Loucy (cell line): ENCODE data around the gene CEACAM7.
"Not testable (repeated sequence)": the region's sequence is repeated elsewhere in the genome, so short reads cannot be mapped to it uniquely, and the experiment has no call there.

Source experiments
- H2AFZ ChIP-seq: fragments of 200-600 bp; sonication (generic); 2 replicates; pipeline ENCODE4 v1.6.0; 2016; ENCODE audit warnings: antibody characterized with exemption, mild to moderate bottlenecking, low read length, moderate library complexity
- H3F3A ChIP-seq: fragments of 200-600 bp; 2 replicates; pipeline ENCODE4 v1.6.0; 2016; ENCODE audit warnings: antibody characterized with exemption, low read depth, mild to moderate bottlenecking
- H3K27me3 ChIP-seq: fragments of 200-600 bp; sonication (generic); 2 replicates; pipeline ENCODE4 v1.6.1; 2014; ENCODE audit warnings: low read length, mild to moderate bottlenecking; ENCODE audit not compliant: insufficient read depth, poor library complexity, severe bottlenecking
- H3K36me3 ChIP-seq: fragments of 200-600 bp; sonication (generic); 2 replicates; pipeline ENCODE4 v1.6.1; 2016; ENCODE audit warnings: low read length; ENCODE audit not compliant: insufficient read depth
- H3K4me1 ChIP-seq: fragments of 200-600 bp; sonication (generic); 2 replicates; pipeline ENCODE4 v1.5.1; 2014; ENCODE audit warnings: low read length, mild to moderate bottlenecking; ENCODE audit not compliant: insufficient read depth, poor library complexity, severe bottlenecking
- H3K4me2 ChIP-seq: fragments of 200-600 bp; sonication (generic); 2 replicates; pipeline ENCODE4 v1.6.0; 2014; ENCODE audit warnings: antibody characterized with exemption, low read length, low read depth, mild to moderate bottlenecking; ENCODE audit not compliant: poor library complexity, severe bottlenecking
- H3K4me3 ChIP-seq: fragments of 200-600 bp; sonication (generic); 2 replicates; pipeline ENCODE4 v1.5.1; 2014; ENCODE audit warnings: low read length, mild to moderate bottlenecking, mixed read lengths; ENCODE audit not compliant: poor library complexity, severe bottlenecking
- H3K79me2 ChIP-seq: fragments of 200-600 bp; sonication (generic); 2 replicates; pipeline ENCODE4 v1.6.1; 2014; ENCODE audit warnings: low read length; ENCODE audit not compliant: insufficient read depth
- H3K9ac ChIP-seq: fragments of 200-600 bp; sonication (generic); 2 replicates; pipeline ENCODE4 v1.6.0; 2014; ENCODE audit warnings: mild to moderate bottlenecking, low read depth, low read length, moderate library complexity; ENCODE audit not compliant: poor library complexity, severe bottlenecking
- H3K9me2 ChIP-seq: fragments of 200-600 bp; sonication (generic); replicated peaks from 2 replicates; pipeline ENCODE4 v1.6.1; 2016; ENCODE audit warnings: low read depth, low read length, mixed read lengths
- H3K9me3 ChIP-seq: fragments of 200-600 bp; sonication (generic); 2 replicates; pipeline ENCODE4 v1.6.1; 2014; ENCODE audit warnings: mild to moderate bottlenecking, antibody characterized with exemption, low read length, low read depth; ENCODE audit not compliant: insufficient read depth
- H4K20me1 ChIP-seq: fragments of 200-600 bp; sonication (generic); 2 replicates; pipeline ENCODE4 v1.6.0; 2014; ENCODE audit warnings: antibody characterized with exemption, low read length, mild to moderate bottlenecking; ENCODE audit not compliant: insufficient read depth, poor library complexity, severe bottlenecking
- EZH2phosphoT487 ChIP-seq: fragments of 200-600 bp; IDR thresholded peaks from 2 replicates; pipeline ENCODE4 v1.6.1; 2018; ENCODE audit warnings: antibody characterized with exemption, mild to moderate bottlenecking, moderate library complexity, borderline replicate concordance
- TF ChIP-seq, protein P1 (sequence below): fragments of 200-600 bp; sonication (generic); conservative IDR thresholded peaks from 2 replicates; pipeline ENCODE4 v1.5.1; 2014; ENCODE audit warnings: mild to moderate bottlenecking, antibody characterized with exemption, low read length

The CEACAM7 gene

DNA sequence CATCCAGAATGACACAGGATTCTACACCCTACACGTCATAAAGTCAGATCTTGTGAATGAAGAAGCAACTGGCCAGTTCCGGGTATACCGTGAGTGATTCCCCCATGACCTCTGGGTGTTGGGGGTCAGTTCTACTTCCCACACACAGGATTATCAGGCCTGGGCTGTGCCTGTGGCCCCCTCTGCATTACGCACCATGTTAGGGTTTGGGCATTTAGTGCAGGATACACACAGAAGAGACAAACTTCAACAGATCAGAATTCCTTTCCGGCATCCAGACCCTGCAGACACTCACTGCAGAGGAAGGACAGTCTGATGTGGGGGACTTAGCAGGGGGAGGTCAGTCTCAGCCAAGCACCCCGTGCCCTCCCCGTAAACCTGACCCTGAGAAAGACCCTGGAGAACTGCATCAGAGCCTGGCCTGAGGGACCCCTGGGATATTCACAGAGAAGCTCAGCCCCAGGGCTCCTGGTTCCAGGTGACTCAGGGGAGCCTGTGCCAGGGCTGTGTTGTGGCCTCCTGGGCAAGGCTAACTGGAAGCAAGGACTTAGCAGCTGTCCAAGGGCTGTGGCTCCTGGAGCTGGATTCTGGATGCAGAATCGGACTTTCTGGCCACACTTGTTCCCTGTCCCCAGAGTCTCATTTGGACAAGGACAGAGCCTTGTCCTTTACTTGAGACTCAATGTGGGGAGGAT, 22.0 kb upstream of the CEACAM7 start:
- Histone ChIP-seq H4K20me1 (no peaks in the 10 kb centered on the region), H3K9me2 (no peaks in the 10 kb centered on the region), H3K27me3 (no peaks in the 10 kb centered on the region), H3K9me3 (no peaks in the 10 kb centered on the region), H3K4me3 (no peak overlapping the region), H2AFZ (no peak overlapping the region), H3K79me2 (no peaks in the 10 kb centered on the region), H3K4me2 (no peak overlapping the region), H3K9ac (no peak overlapping the region), H3K36me3 (no peaks in the 10 kb centered on the region), H3K4me1 (no peaks in the 10 kb centered on the region), H3F3A (no peaks in the 10 kb centered on the region)
- TF ChIP-seq, protein P1, sequence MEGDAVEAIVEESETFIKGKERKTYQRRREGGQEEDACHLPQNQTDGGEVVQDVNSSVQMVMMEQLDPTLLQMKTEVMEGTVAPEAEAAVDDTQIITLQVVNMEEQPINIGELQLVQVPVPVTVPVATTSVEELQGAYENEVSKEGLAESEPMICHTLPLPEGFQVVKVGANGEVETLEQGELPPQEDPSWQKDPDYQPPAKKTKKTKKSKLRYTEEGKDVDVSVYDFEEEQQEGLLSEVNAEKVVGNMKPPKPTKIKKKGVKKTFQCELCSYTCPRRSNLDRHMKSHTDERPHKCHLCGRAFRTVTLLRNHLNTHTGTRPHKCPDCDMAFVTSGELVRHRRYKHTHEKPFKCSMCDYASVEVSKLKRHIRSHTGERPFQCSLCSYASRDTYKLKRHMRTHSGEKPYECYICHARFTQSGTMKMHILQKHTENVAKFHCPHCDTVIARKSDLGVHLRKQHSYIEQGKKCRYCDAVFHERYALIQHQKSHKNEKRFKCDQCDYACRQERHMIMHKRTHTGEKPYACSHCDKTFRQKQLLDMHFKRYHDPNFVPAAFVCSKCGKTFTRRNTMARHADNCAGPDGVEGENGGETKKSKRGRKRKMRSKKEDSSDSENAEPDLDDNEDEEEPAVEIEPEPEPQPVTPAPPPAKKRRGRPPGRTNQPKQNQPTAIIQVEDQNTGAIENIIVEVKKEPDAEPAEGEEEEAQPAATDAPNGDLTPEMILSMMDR, result no peak
- TF ChIP-seq EZH2phosphoT487, result no peak

DNA sequence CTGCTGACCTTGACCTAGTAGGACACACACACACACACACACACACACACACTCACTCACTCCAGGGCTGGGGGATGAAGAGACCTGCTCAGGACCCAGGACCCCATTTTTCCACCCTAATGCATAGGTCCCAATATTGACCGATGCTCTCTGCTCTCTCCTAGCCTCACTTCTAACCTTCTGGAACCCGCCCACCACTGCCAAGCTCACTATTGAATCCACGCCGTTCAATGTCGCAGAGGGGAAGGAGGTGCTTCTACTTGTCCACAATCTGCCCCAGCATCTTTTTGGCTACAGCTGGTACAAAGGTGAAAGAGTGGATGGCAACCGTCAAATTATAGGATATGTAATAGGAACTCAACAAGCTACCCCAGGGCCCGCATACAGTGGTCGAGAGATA, 21.4 kb upstream of the CEACAM7 start:
- H3K9me3 ChIP-seq, H2AFZ ChIP-seq, H4K20me1 ChIP-seq, H3K36me3 ChIP-seq, H3K4me1 ChIP-seq, H3K9me2 ChIP-seq, H3F3A ChIP-seq, H3K4me3 ChIP-seq, H3K79me2 ChIP-seq, H3K27me3 ChIP-seq, H3K4me2 ChIP-seq, H3K9ac ChIP-seq: not testable (repeated sequence)

DNA sequence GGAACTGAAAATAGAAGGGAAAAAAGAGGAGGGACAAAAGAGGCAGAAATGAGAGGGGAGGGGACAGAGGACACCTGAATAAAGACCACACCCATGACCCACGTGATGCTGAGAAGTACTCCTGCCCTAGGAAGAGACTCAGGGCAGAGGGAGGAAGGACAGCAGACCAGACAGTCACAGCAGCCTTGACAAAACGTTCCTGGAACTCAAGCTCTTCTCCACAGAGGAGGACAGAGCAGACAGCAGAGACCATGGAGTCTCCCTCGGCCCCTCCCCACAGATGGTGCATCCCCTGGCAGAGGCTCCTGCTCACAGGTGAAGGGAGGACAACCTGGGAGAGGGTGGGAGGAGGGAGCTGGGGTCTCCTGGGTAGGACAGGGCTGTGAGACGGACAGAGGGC, 20.4 kb upstream of the CEACAM7 start, which contains the start of gene CEACAM5:
Gene CEACAM5, plus strand, starts transcription at position 146 of the 400 bp plus-strand sequence. Its CDS starts 106 bp downstream, at position 252.
- Histone ChIP-seq H3K79me2 (no peaks in the 10 kb centered on the region), H3K36me3 (no peaks in the 10 kb centered on the region), H4K20me1 (no peaks in the 10 kb centered on the region), H3K9me3 (no peaks in the 10 kb centered on the region), H3K9ac (no peak within 1 kb of the TSS), H3K9me2 (no peaks in the 10 kb centered on the region), H3K27me3 (no peaks in the 10 kb centered on the region), H3F3A (no peaks in the 10 kb centered on the region), H3K4me2 (no peak within 1 kb of the TSS), H3K4me1 (no peaks in the 10 kb centered on the region), H3K4me3 (no peak within 1 kb of the TSS), H2AFZ (no peak within 1 kb of the TSS)
- no peak for TF ChIP-seq EZH2phosphoT487
- TF ChIP-seq, protein P1, result no peak

DNA sequence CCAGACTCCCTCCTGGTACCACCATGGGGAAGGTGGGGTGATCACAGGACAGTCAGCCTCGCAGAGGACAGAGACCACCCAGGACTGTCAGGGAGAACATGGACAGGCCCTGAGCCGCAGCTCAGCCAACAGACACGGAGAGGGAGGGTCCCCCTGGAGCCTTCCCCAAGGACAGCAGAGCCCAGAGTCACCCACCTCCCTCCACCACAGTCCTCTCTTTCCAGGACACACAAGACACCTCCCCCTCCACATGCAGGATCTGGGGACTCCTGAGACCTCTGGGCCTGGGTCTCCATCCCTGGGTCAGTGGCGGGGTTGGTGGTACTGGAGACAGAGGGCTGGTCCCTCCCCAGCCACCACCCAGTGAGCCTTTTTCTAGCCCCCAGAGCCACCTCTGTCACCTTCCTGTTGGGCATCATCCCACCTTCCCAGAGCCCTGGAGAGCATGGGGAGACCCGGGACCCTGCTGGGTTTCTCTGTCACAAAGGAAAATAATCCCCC, 19.9 kb upstream of the CEACAM7 start:
- H3K9me2 ChIP-seq, result no peaks in the 10 kb centered on the region
- no peaks in the 10 kb centered on the region for H3K9me3 ChIP-seq
- no peaks in the 10 kb centered on the region for H3K79me2 ChIP-seq
- no peak overlapping the region for H3K4me3 ChIP-seq
- H3K36me3 ChIP-seq, result no peaks in the 10 kb centered on the region
- H2AFZ ChIP-seq, result no peak overlapping the region
- no peak for TF ChIP-seq EZH2phosphoT487
- TF ChIP-seq, protein P1, result no peak
- H3K4me2 ChIP-seq, result no peak overlapping the region
- no peaks in the 10 kb centered on the region for H3F3A ChIP-seq
- no peak overlapping the region for H3K9ac ChIP-seq
- no peaks in the 10 kb centered on the region for H3K27me3 ChIP-seq
- H3K4me1 ChIP-seq, result no peaks in the 10 kb centered on the region
- H4K20me1 ChIP-seq, result no peaks in the 10 kb centered on the region
